HEK293T (cell line): ENCODE measurements around the gene BRINP3.

ENCODE experiments used
- CTCF ChIA-PET: fragments of 350-600 bp; formaldehyde crosslinking; extraction: SDS; loops from one replicate; lab custom pipeline; 2021; ENCODE audit warnings: antibody characterized with exemption, inconsistent platforms; lab: Yijun Ruan, JAX
- POLR2A ChIA-PET: fragments of 350-600 bp; formaldehyde crosslinking; extraction: SDS; loops from one replicate; lab custom pipeline; 2020; ENCODE audit warnings: antibody characterized with exemption, inconsistent platforms; lab: Yijun Ruan, JAX
- DNase-seq: peaks from one replicate; pipeline ENCODE4 v3.0.0; 2012; ENCODE audit warnings: mixed read lengths; ENCODE audit errors: extremely low spot score
- ARNT ChIP-seq: fragments of 450-650 bp; IDR thresholded peaks from 2 replicates; pipeline ENCODE4 v1.6.1; 2017; ENCODE audit warnings: mild to moderate bottlenecking
- BHLHE40 ChIP-seq: fragments of 450-650 bp; IDR thresholded peaks from 2 replicates; pipeline ENCODE4 v1.6.1; 2016; ENCODE audit warnings: mild to moderate bottlenecking, moderate library complexity, borderline replicate concordance
- CTBP1 ChIP-seq: fragments of 450-650 bp; IDR thresholded peaks from 2 replicates; pipeline ENCODE4 v1.6.1; 2016; ENCODE audit warnings: borderline replicate concordance
- ELF4 ChIP-seq: fragments of 450-650 bp; IDR thresholded peaks from 2 replicates; pipeline ENCODE4 v1.6.1; 2017; ENCODE audit warnings: antibody characterized with exemption
- FOXA1 ChIP-seq: fragments of 450-650 bp; IDR thresholded peaks from 2 replicates; pipeline ENCODE4 v1.6.1; 2016; ENCODE audit warnings: mild to moderate bottlenecking
- FOXK2 ChIP-seq: fragments of 450-650 bp; IDR thresholded peaks from 2 replicates; pipeline ENCODE4 v1.6.1; 2016; ENCODE audit warnings: mild to moderate bottlenecking
- FOXM1 ChIP-seq: fragments of 450-650 bp; IDR thresholded peaks from 2 replicates; pipeline ENCODE4 v1.6.1; 2017; ENCODE audit warnings: mild to moderate bottlenecking, borderline replicate concordance
- HDGF ChIP-seq: fragments of 450-650 bp; IDR thresholded peaks from 2 replicates; pipeline ENCODE4 v1.6.1; 2017; ENCODE audit warnings: antibody characterized with exemption, borderline replicate concordance
- L3MBTL2 ChIP-seq: fragments of 450-650 bp; conservative IDR thresholded peaks from 2 replicates; pipeline ENCODE4 v1.6.1; 2016; ENCODE audit warnings: mild to moderate bottlenecking
- LEF1 ChIP-seq: fragments of 450-650 bp; IDR thresholded peaks from 2 replicates; pipeline ENCODE4 v1.6.1; 2017; ENCODE audit warnings: mild to moderate bottlenecking, borderline replicate concordance
- NFRKB ChIP-seq: fragments of 450-650 bp; IDR thresholded peaks from 2 replicates; pipeline ENCODE4 v1.6.1; 2016; ENCODE audit warnings: mild to moderate bottlenecking, moderate library complexity
- PKNOX1 ChIP-seq: fragments of 450-650 bp; IDR thresholded peaks from 2 replicates; pipeline ENCODE4 v1.6.1; 2016
- SP1 ChIP-seq: fragments of 450-650 bp; IDR thresholded peaks from 2 replicates; pipeline ENCODE4 v1.6.1; 2017
- SUZ12 ChIP-seq: fragments of 450-650 bp; IDR thresholded peaks from 2 replicates; pipeline ENCODE4 v1.6.1; 2016; ENCODE audit warnings: mild to moderate bottlenecking
- TARDBP ChIP-seq: fragments of 450-650 bp; IDR thresholded peaks from 2 replicates; pipeline ENCODE4 v1.6.1; 2016
- ZNF384 ChIP-seq: fragments of 450-650 bp; IDR thresholded peaks from 2 replicates; pipeline ENCODE4 v1.6.1; 2016

The BRINP3 gene

DNA sequence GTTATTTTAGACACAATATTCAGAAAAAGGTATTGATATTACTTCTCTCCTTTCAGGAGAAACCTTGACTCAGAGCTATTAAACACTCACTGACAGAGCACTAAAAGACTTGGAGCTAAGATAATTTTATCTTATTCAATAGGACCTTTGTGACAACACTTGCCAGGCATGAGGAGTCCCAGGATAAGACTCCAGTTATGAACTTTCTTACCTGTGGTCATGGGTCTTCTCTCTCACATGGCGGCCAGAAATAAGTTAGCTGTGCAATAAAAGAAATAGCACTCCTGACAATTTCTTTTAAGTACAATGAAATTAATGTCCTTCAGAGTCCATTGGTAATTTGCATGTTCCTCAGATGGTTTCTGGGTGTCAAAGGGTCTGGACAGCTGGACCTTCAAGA is 382.1 kb downstream of the BRINP3 start:
- CTCF ChIA-PET: no interaction called here
- no peak for DNase-seq
- no peak for TF ChIP-seq LEF1
- TF ChIP-seq ELF4: no peak
- no peak for TF ChIP-seq SUZ12
- TF ChIP-seq HDGF: no peak
- no peak for TF ChIP-seq BHLHE40
- TF ChIP-seq ARNT: no peak
- TF ChIP-seq NFRKB: no peak
- no peak for TF ChIP-seq CTBP1
- TF ChIP-seq PKNOX1: no peak
- no peak for TF ChIP-seq FOXA1
- TF ChIP-seq FOXM1: no peak
- TF ChIP-seq L3MBTL2: no peak
- TF ChIP-seq TARDBP: no peak
- TF ChIP-seq SP1: no peak
- TF ChIP-seq FOXK2: no peak
- no peak for TF ChIP-seq ZNF384
- POLR2A ChIA-PET: no interaction called here

DNA sequence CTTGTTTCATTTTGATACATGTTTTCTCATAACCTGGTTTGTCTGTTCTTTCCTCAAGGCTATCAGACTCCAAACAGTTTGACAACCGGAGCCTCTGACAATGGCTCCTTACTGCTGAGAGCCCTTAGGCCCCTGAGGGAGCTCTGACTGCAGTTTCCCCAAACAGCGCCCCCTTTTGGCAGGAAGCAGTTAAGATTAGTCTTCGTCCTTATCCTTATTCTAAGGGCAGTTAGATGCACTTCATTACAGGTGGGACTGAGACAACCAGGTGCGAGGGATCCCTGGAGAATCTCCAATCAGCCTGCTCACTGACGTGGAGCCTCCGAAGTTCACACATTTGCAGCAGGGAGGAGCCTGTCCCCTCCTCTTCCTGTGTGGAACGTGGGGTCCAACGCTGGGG is 393.1 kb downstream of the BRINP3 start:
- DNase-seq: peak; percentile 20
- TF ChIP-seq FOXM1: no peak
- TF ChIP-seq HDGF: no peak
- no peak for TF ChIP-seq LEF1
- TF ChIP-seq L3MBTL2: no peak
- TF ChIP-seq SP1: no peak
- no peak for TF ChIP-seq ZNF384
- no peak for TF ChIP-seq FOXA1
- TF ChIP-seq ARNT: no peak
- no peak for TF ChIP-seq TARDBP
- no peak for TF ChIP-seq CTBP1
- TF ChIP-seq NFRKB: no peak
- no peak for TF ChIP-seq PKNOX1
- no peak for TF ChIP-seq FOXK2
- no peak for TF ChIP-seq BHLHE40
- no peak for TF ChIP-seq SUZ12
- TF ChIP-seq ELF4: no peak
- ChIA-PET CTCF (interaction anchor here (0.6 kb wide), 1 partner anchor 245 kb away, joined by 3 read pairs; no protein-coding TSS in a partner anchor), POLR2A (no interaction called here)

- POLR2A ChIA-PET: no interaction called here
- no peak for DNase-seq
- TF ChIP-seq TARDBP (no peak), SP1 (no peak), ARNT (no peak), BHLHE40 (no peak), NFRKB (no peak), LEF1 (no peak), FOXK2 (no peak), L3MBTL2 (no peak), SUZ12 (no peak), FOXA1 (no peak), ELF4 (no peak), HDGF (no peak)
- CTCF ChIA-PET: no interaction called here
These were observed 409.4 kb downstream of the BRINP3 start for GRCh38 chr1:190068304-190068703.

GRCh38 chr1:190067592-190067991 is 410.1 kb downstream of the BRINP3 start:
- DNase-seq: no peak
- TF ChIP-seq FOXM1 (no peak), CTBP1 (no peak), HDGF (no peak)
- ChIA-PET CTCF (no interaction called here), POLR2A (no interaction called here)

- POLR2A ChIA-PET: no interaction called here
- no peak for TF ChIP-seq ZNF384
- TF ChIP-seq HDGF: no peak
- TF ChIP-seq LEF1: no peak
- no peak for TF ChIP-seq BHLHE40
- TF ChIP-seq NFRKB: no peak
- no peak for TF ChIP-seq L3MBTL2
- no peak for TF ChIP-seq FOXA1
- TF ChIP-seq SP1: no peak
- TF ChIP-seq PKNOX1: no peak
- no peak for TF ChIP-seq ARNT
- TF ChIP-seq FOXM1: no peak
- TF ChIP-seq ELF4: no peak
- CTCF ChIA-PET: no interaction called here
- DNase-seq: no peak
These were observed 411.7 kb downstream of the BRINP3 start for GRCh38 chr1:190066011-190066410.

DNA sequence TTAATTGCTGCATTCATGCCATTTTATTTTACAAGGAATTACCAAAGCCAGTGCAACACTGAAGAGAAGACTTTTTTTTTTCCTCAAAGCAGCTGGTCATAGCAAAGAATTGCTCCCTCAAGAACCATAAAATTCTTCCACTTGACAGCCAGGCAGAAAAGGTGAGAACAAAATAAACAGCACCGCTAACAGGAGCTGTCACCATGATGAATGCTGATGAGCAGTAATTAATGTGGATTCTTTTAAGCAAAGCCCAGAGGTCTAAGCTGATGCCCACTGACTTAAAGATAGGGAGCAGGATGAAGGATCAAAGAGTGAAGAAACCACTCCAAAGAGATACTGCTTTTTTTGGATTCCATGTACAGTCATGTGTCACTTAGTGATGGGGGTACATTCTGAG is 428.4 kb downstream of the BRINP3 start:
- TF ChIP-seq FOXK2 (no peak), CTBP1 (no peak), NFRKB (no peak), ELF4 (no peak)
- POLR2A ChIA-PET: no interaction called here
- no peak for DNase-seq
- CTCF ChIA-PET: no interaction called here
